ENCODE data around the gene ADCY5. TPM values are rescaled to one million over a fixed set of nuclear protein-coding genes. Genes with fewer than 3 reads are reported as not detected.

Gene ADCY5
- total and polyA plus RNA-seq, 8 donors, result 3.4 to 17.6 (median 14.2) TPM

- intact Hi-C loops (cut with DNase I), result no loop called here
Measured at GRCh38 chr3:123310186-123310585, 138.7 kb downstream of the ADCY5 start.

GRCh38 chr3:123307064-123307463, 141.8 kb downstream of the ADCY5 start:
- intact Hi-C loops (cut with DNase I), result no loop called here
- Histone ChIP-seq H3K27ac (no peak overlapping the region), H3K27me3 (no peaks in the 10 kb centered on the region), H3K9me3 (no peaks in the 10 kb centered on the region), H3K4me3 (no peak overlapping the region), H3K36me3 (no peaks in the 10 kb centered on the region), H3K4me1 (no peaks in the 10 kb centered on the region)
- no peak for TF ChIP-seq CTCF (IDR thresholded peaks at IDR 0.05)
- ATAC-seq, result no peak
- no peak for DNase-seq

More at GRCh38 chr3:123310186-123310585, 138.7 kb downstream of the ADCY5 start:
- Histone ChIP-seq H3K27ac (no peak overlapping the region), H3K9me3 (no peaks in the 10 kb centered on the region), H3K36me3 (no peaks in the 10 kb centered on the region), H3K4me3 (no peak overlapping the region), H3K27me3 (peaks cover 0 to 21% of the 10 kb centered on the region in 2 donors), H3K4me1 (no peaks in the 10 kb centered on the region)
- DNase-seq (peak in 1 of 4 donors; percentile 43), ATAC-seq (no peak)
- TF ChIP-seq CTCF (IDR thresholded peaks at IDR 0.05), result no peak

- Histone ChIP-seq H3K9me3 (no peaks in the 10 kb centered on the region), H3K27me3 (no peaks in the 10 kb centered on the region), H3K36me3 (no peaks in the 10 kb centered on the region), H3K27ac (no peak overlapping the region), H3K4me3 (no peak overlapping the region), H3K4me1 (no peaks in the 10 kb centered on the region)
- no peak for ATAC-seq
- TF ChIP-seq CTCF (IDR thresholded peaks at IDR 0.05), result no peak
- intact Hi-C loops (cut with DNase I), result no loop called here
- DNase-seq, result no peak
Measured at GRCh38 chr3:123305192-123305591, 143.7 kb downstream of the ADCY5 start.

GRCh38 chr3:123303976-123304560, 144.8 kb downstream of the ADCY5 start:
- DNase-seq (no peak), ATAC-seq (no peak)
- Histone ChIP-seq H3K4me1 (no peaks in the 10 kb centered on the region), H3K27me3 (no peaks in the 10 kb centered on the region), H3K36me3 (no peaks in the 10 kb centered on the region), H3K27ac (no peak overlapping the region), H3K9me3 (no peaks in the 10 kb centered on the region), H3K4me3 (no peak overlapping the region)
- intact Hi-C loops (cut with DNase I), result no loop called here
- TF ChIP-seq CTCF (IDR thresholded peaks at IDR 0.05), result no peak

- Histone ChIP-seq H3K4me1 (no peaks in the 10 kb centered on the region), H3K4me3 (no peak overlapping the region), H3K27me3 (no peaks in the 10 kb centered on the region), H3K36me3 (no peaks in the 10 kb centered on the region), H3K9me3 (no peaks in the 10 kb centered on the region), H3K27ac (no peak overlapping the region)
- TF ChIP-seq CTCF (IDR thresholded peaks at IDR 0.05), result no peak
- no peak for ATAC-seq
- DNase-seq, result no peak
- intact Hi-C loops (cut with DNase I), result no loop called here
Measured at GRCh38 chr3:123302961-123303360, 145.9 kb downstream of the ADCY5 start.
